Mucosa of descending colon (tissue), 3 donors: ENCODE results near the gene CDC14A. TPM values are rescaled to one million over a fixed set of nuclear protein-coding genes. Genes with fewer than 3 reads are reported as not detected.

Experiments
- ATAC-seq: fragments of 200-7000 bp; cut with Tn5 transposase; one replicate; pipeline ENCODE4 v1.9.1; 2020; ENCODE audit warnings: mild to moderate bottlenecking, moderate library complexity
- DNase-seq, 3 donors: peaks; one replicate each; pipeline ENCODE4 v3.0.0-alpha.2; 2020
- H3K36me3 ChIP-seq: fragments of 200-600 bp; one replicate; pipeline ENCODE4 v1.8.0; 2021; ENCODE audit warnings: low read depth, mild to moderate bottlenecking
- H3K4me1 ChIP-seq: fragments of 200-600 bp; one replicate; pipeline ENCODE4 v1.8.0; 2021; ENCODE audit warnings: low read depth, mild to moderate bottlenecking
- H3K4me3 ChIP-seq: fragments of 200-600 bp; one replicate; pipeline ENCODE4 v1.8.0; 2021; ENCODE audit warnings: mild to moderate bottlenecking
- H3K9me3 ChIP-seq: fragments of 200-600 bp; one replicate; pipeline ENCODE4 v1.8.0; 2021; ENCODE audit warnings: mild to moderate bottlenecking
- intact Hi-C, 2 donors: fragments of 100-400 bp; cut with DNase I in 1 of 2; cut with micrococcal nuclease in 1 of 2; formaldehyde crosslinking; loops; one replicate each; pipeline versions ENCODE4 v1.11.0 to v1.11.1; 2022; cut with DNase I, micrococcal nuclease
- total RNA-seq, 3 donors: library from RNA; stranded (reverse); fragmentation: NEBNext Ultra II Directional in 2 of 3; extraction: Animal tissue kit (Norgen Biotek cat#: 25700) in 2 of 3; gene quantifications; one replicate each; pipeline versions ENCODE4 v1.2.1 to v1.2.4, GENCODE V29; 2021 to 2023
- TF ChIP-seq, protein P1 (sequence below): fragments of 200-600 bp; IDR thresholded peaks from one replicate; pipeline ENCODE4 v1.8.0; 2022; ENCODE audit warnings: antibody characterized with exemption, mild to moderate bottlenecking
- donor health status: DM: no; HTN: no; CAD: no; lungs with moderate emphysema.
- donor health status: DM: no; HTN: no; CAD: no.
- donor health status: DM: no; HTN: yes; CAD: no.

Gene CDC14A
- total RNA-seq, 3 donors from 2014 or later = 15.6 to 34.3 (median 18.5) TPM

- intact Hi-C loops = no loop called here
- TF ChIP-seq, protein P1, sequence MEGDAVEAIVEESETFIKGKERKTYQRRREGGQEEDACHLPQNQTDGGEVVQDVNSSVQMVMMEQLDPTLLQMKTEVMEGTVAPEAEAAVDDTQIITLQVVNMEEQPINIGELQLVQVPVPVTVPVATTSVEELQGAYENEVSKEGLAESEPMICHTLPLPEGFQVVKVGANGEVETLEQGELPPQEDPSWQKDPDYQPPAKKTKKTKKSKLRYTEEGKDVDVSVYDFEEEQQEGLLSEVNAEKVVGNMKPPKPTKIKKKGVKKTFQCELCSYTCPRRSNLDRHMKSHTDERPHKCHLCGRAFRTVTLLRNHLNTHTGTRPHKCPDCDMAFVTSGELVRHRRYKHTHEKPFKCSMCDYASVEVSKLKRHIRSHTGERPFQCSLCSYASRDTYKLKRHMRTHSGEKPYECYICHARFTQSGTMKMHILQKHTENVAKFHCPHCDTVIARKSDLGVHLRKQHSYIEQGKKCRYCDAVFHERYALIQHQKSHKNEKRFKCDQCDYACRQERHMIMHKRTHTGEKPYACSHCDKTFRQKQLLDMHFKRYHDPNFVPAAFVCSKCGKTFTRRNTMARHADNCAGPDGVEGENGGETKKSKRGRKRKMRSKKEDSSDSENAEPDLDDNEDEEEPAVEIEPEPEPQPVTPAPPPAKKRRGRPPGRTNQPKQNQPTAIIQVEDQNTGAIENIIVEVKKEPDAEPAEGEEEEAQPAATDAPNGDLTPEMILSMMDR = no peak
- H3K4me1 ChIP-seq = peaks cover 24% of the 10 kb centered on the region
- H3K36me3 ChIP-seq = no peaks in the 10 kb centered on the region
- DNase-seq = no peak
- no peaks in the 10 kb centered on the region for H3K9me3 ChIP-seq
- H3K4me3 ChIP-seq = no peak overlapping the region
- no peak for ATAC-seq
These were observed 89.3 kb downstream of the CDC14A start for GRCh38 chr1:100441651-100442050.

DNA sequence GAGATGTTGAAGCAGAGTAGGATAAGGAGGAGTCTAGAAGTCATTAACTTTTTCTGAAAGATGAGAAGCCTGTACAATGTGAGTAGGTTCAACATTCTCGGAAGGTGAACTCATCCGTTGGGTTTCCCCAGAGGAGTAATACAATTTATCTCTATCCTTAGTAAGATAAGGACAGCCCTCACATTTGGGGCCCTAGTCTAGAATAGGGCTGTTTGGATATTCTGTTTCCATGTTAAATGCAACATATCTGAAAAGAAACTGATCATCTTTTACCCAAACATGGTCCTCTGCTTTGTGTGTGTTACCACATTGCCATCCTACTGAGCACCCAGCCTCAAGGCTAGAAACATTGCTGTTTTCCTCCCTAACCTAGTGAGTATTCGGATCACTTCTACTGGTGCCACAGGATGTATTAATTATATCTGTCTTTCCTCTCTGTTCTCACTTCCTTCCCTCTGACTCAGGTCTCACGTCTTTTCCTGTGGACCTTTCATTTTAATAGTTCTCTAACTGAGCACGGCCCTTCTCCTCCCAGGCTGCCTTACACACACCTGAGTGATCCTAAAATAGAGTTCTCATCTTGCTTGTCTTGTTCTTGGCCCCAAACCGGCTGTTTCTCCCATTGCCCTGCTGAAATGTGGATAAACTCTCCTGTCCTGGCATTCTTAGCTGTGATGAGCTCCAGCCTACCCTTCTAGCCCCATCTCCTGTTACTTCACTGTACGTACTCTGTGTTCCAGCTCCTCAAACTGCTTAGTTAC lies 91.7 kb downstream of the CDC14A start:
- peaks cover 24% of the 10 kb centered on the region for H3K4me1 ChIP-seq
- DNase-seq = no peak
- intact Hi-C loops = no loop called here
- no peaks in the 10 kb centered on the region for H3K9me3 ChIP-seq
- TF ChIP-seq, protein P1 = no peak
- no peak overlapping the region for H3K4me3 ChIP-seq
- ATAC-seq = peak; percentile 37
- no peaks in the 10 kb centered on the region for H3K36me3 ChIP-seq

DNA sequence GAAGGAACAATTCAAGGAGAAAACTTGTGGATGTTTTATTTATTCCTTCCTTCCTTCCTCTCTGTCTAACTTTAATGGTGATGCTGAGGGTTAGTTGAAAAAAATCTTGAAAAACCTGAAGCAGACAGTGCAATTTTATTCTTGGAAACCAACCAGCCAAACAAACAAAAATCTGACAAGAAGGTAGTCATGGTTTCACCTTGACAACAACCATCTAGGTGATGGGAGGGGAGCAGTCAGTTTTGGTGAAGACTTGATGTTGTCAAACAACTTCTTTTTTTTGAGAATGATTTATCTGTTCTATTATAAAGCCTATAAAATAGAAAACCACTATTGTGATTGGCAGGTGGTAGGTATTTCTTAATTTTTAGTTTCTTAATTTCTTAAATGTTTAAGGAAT lies 93.3 kb downstream of the CDC14A start:
- Histone ChIP-seq H3K4me1 (peaks cover 9% of the 10 kb centered on the region), H3K36me3 (no peaks in the 10 kb centered on the region), H3K9me3 (no peaks in the 10 kb centered on the region), H3K4me3 (no peak overlapping the region)
- ATAC-seq (no peak), DNase-seq (no peak)
- intact Hi-C loops = no loop called here
- TF ChIP-seq, protein P1 = no peak

DNA sequence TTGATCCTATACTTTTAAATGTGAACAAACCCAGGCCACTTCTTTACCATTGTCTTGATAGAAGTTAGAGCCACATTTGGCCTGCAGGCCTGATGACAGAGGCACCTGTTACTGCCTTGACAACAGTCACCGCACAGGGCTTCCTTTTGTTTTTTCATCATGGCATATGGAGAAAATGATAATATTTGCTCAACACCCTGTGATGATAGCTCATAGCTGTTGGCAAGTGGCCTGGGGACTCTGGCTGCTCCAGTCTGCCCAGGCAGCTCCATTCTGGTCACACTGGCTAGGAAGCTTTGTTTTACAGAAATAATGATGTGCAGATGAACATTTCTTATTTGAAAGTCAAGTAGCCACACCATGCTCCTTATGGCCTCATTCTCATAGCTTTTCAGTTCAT lies 96.1 kb downstream of the CDC14A start:
- intact Hi-C loops = no loop called here
- DNase-seq (peak in 2 of 3 donors; percentile 26 to 47), ATAC-seq (peak; percentile 64)
- H3K4me3 ChIP-seq = no peak overlapping the region
- peaks cover 5% of the 10 kb centered on the region for H3K4me1 ChIP-seq
- no peaks in the 10 kb centered on the region for H3K9me3 ChIP-seq
- TF ChIP-seq, protein P1 = no peak
- H3K36me3 ChIP-seq = no peaks in the 10 kb centered on the region

DNA sequence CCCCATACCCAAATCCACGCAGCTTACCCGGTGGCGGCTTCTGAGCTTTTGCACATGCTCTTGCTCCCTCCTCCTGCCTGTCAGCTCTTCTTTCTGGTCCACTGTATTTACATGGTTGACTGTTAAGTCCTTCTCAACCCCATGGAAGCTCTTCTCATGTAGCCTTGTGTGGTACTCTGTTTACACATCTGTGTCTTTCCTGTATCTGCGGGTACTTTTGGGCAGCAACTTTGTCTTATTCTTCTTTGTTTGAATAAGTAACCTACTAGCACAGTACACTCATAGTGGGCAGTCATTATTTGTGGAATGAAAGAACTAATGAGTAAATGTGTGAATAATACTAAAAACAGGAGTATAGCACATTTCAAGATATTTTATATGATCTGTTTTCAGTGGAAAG lies 97.2 kb downstream of the CDC14A start:
- ATAC-seq = no peak
- Histone ChIP-seq H3K9me3 (no peaks in the 10 kb centered on the region), H3K36me3 (no peaks in the 10 kb centered on the region), H3K4me1 (peaks cover 5% of the 10 kb centered on the region), H3K4me3 (no peak overlapping the region)
- intact Hi-C loops = no loop called here
- DNase-seq = no peak
- TF ChIP-seq, protein P1 = no peak
